ENCODE data around the gene DMPK. TPM values are rescaled to one million over a fixed set of nuclear protein-coding genes. Genes with fewer than 3 reads are reported as not detected.

DMPK gene
- 100 to 1,000 TPM in 1 of 2 donors, 10 to 100 TPM in 1; 26.0 to 133 TPM for polyA plus RNA-seq

- Histone ChIP-seq H3K4me1 (ENCODE audit: control insufficient read depth in 2 of 2, insufficient read depth in 2 of 2, low read length in 1 of 2) (peaks cover 21 to 28% of the 10 kb centered on the region in 2 donors), H3K27ac (ENCODE audit: low read depth in 2 of 2, low read length in 1 of 2) (peak within 1 kb of the TSS; percentile 87 to 90)
- WGBS, 2 donors, result 16 to 17% methylated on average over 17 to 18 of the region's 18 CpGs
These were observed at the start of gene DMPK for GRCh38 chr19:45782162-45782691. TSS of gene DMPK (minus strand) at chr19:45782490. CDS start at chr19:45782352, 138 bp downstream.

GRCh38 chr19:45828945-45829344 is 46.7 kb upstream of the DMPK start:
- 94 to 96% methylated on average over 16 of the region's 16 CpGs for WGBS, 2 donors
- Histone ChIP-seq H3K9me3 (ENCODE audit: control insufficient read depth in 2 of 2, insufficient read depth in 1 of 2, low read depth in 1 of 2, low read length in 1 of 2) (peaks cover 0 to 3% of the 10 kb centered on the region in 2 donors), H3K36me3 (ENCODE audit: control insufficient read depth in 2 of 2, insufficient read depth in 2 of 2, low read length in 1 of 2) (peaks cover 28 to 62% of the 10 kb centered on the region in 2 donors), H3K27ac (ENCODE audit: low read depth in 2 of 2, low read length in 1 of 2) (no peak overlapping the region), H3K4me1 (ENCODE audit: control insufficient read depth in 2 of 2, insufficient read depth in 2 of 2, low read length in 1 of 2) (no peaks in the 10 kb centered on the region), H3K27me3 (ENCODE audit: control insufficient read depth in 1 of 2, insufficient read depth in 2 of 2, low read length in 2 of 2) (no peaks in the 10 kb centered on the region), H3K4me3 (ENCODE audit: low read depth in 1 of 2, low read length in 2 of 2) (no peak overlapping the region)

More at GRCh38 chr19:45782162-45782691, at the start of gene DMPK:
- Histone ChIP-seq H3K9me3 (ENCODE audit: control insufficient read depth in 2 of 2, insufficient read depth in 1 of 2, low read depth in 1 of 2, low read length in 1 of 2) (no peaks in the 10 kb centered on the region), H3K36me3 (ENCODE audit: control insufficient read depth in 2 of 2, insufficient read depth in 2 of 2, low read length in 1 of 2) (peaks cover 3 to 26% of the 10 kb centered on the region in 2 donors), H3K4me3 (ENCODE audit: low read depth in 1 of 2, low read length in 2 of 2) (peak within 1 kb of the TSS; percentile 39 to 51), H3K27me3 (ENCODE audit: control insufficient read depth in 1 of 2, insufficient read depth in 2 of 2, low read length in 2 of 2) (no peaks in the 10 kb centered on the region)

- Histone ChIP-seq H3K4me3 (ENCODE audit: low read depth in 1 of 2, low read length in 2 of 2) (no peak overlapping the region), H3K27ac (ENCODE audit: low read depth in 2 of 2, low read length in 1 of 2) (no peak overlapping the region), H3K9me3 (ENCODE audit: control insufficient read depth in 2 of 2, insufficient read depth in 1 of 2, low read depth in 1 of 2, low read length in 1 of 2) (peaks cover 0 to 3% of the 10 kb centered on the region in 2 donors), H3K36me3 (ENCODE audit: control insufficient read depth in 2 of 2, insufficient read depth in 2 of 2, low read length in 1 of 2) (peaks cover 28 to 65% of the 10 kb centered on the region in 2 donors), H3K27me3 (ENCODE audit: control insufficient read depth in 1 of 2, insufficient read depth in 2 of 2, low read length in 2 of 2) (no peaks in the 10 kb centered on the region), H3K4me1 (ENCODE audit: control insufficient read depth in 2 of 2, insufficient read depth in 2 of 2, low read length in 1 of 2) (no peaks in the 10 kb centered on the region)
- 89 to 93% methylated on average over 9 of the region's 9 CpGs for WGBS, 2 donors
These were observed 46.2 kb upstream of the DMPK start for GRCh38 chr19:45828523-45828922.

GRCh38 chr19:45827459-45828093 is 45.3 kb upstream of the DMPK start:
- H3K36me3 ChIP-seq (ENCODE audit: control insufficient read depth in 2 of 2, insufficient read depth in 2 of 2, low read length in 1 of 2), result peaks cover 28 to 73% of the 10 kb centered on the region in 2 donors
- H3K4me3 ChIP-seq (ENCODE audit: low read depth in 1 of 2, low read length in 2 of 2), result no peak overlapping the region
- WGBS, 2 donors, result 93 to 94% methylated on average over 14 to 16 of the region's 16 CpGs
- H3K4me1 ChIP-seq (ENCODE audit: control insufficient read depth in 2 of 2, insufficient read depth in 2 of 2, low read length in 1 of 2), result no peaks in the 10 kb centered on the region
- no peaks in the 10 kb centered on the region for H3K27me3 ChIP-seq (ENCODE audit: control insufficient read depth in 1 of 2, insufficient read depth in 2 of 2, low read length in 2 of 2)
- no peak overlapping the region for H3K27ac ChIP-seq (ENCODE audit: low read depth in 2 of 2, low read length in 1 of 2)
- H3K9me3 ChIP-seq (ENCODE audit: control insufficient read depth in 2 of 2, insufficient read depth in 1 of 2, low read depth in 1 of 2, low read length in 1 of 2), result peaks cover 0 to 3% of the 10 kb centered on the region in 2 donors

- 86 to 87% methylated on average over 11 of the region's 11 CpGs for WGBS, 2 donors
- H3K36me3 ChIP-seq (ENCODE audit: control insufficient read depth in 2 of 2, insufficient read depth in 2 of 2, low read length in 1 of 2), result peaks cover 24 to 70% of the 10 kb centered on the region in 2 donors
- no peaks in the 10 kb centered on the region for H3K4me1 ChIP-seq (ENCODE audit: control insufficient read depth in 2 of 2, insufficient read depth in 2 of 2, low read length in 1 of 2)
- no peak overlapping the region for H3K27ac ChIP-seq (ENCODE audit: low read depth in 2 of 2, low read length in 1 of 2)
- no peak overlapping the region for H3K4me3 ChIP-seq (ENCODE audit: low read depth in 1 of 2, low read length in 2 of 2)
- H3K27me3 ChIP-seq (ENCODE audit: control insufficient read depth in 1 of 2, insufficient read depth in 2 of 2, low read length in 2 of 2), result no peaks in the 10 kb centered on the region
- peaks cover 0 to 3% of the 10 kb centered on the region in 2 donors for H3K9me3 ChIP-seq (ENCODE audit: control insufficient read depth in 2 of 2, insufficient read depth in 1 of 2, low read depth in 1 of 2, low read length in 1 of 2)
These were observed 44.6 kb upstream of the DMPK start for GRCh38 chr19:45826934-45827333.

GRCh38 chr19:45825917-45826893 is 43.9 kb upstream of the DMPK start:
- Histone ChIP-seq H3K4me3 (ENCODE audit: low read depth in 1 of 2, low read length in 2 of 2) (no peak overlapping the region), H3K27me3 (ENCODE audit: control insufficient read depth in 1 of 2, insufficient read depth in 2 of 2, low read length in 2 of 2) (no peaks in the 10 kb centered on the region), H3K27ac (ENCODE audit: low read depth in 2 of 2, low read length in 1 of 2) (no peak overlapping the region), H3K9me3 (ENCODE audit: control insufficient read depth in 2 of 2, insufficient read depth in 1 of 2, low read depth in 1 of 2, low read length in 1 of 2) (peaks cover 0 to 3% of the 10 kb centered on the region in 2 donors), H3K4me1 (ENCODE audit: control insufficient read depth in 2 of 2, insufficient read depth in 2 of 2, low read length in 1 of 2) (no peaks in the 10 kb centered on the region), H3K36me3 (ENCODE audit: control insufficient read depth in 2 of 2, insufficient read depth in 2 of 2, low read length in 1 of 2) (peaks cover 22 to 65% of the 10 kb centered on the region in 2 donors)
- 87 to 92% methylated on average over 22 of the region's 22 CpGs for WGBS, 2 donors

GRCh38 chr19:45825263-45825605 is 42.9 kb upstream of the DMPK start:
- H3K9me3 ChIP-seq (ENCODE audit: control insufficient read depth in 2 of 2, insufficient read depth in 1 of 2, low read depth in 1 of 2, low read length in 1 of 2), result peaks cover 0 to 3% of the 10 kb centered on the region in 2 donors
- H3K4me1 ChIP-seq (ENCODE audit: control insufficient read depth in 2 of 2, insufficient read depth in 2 of 2, low read length in 1 of 2), result no peaks in the 10 kb centered on the region
- 93 to 96% methylated on average over 8 of the region's 8 CpGs for WGBS, 2 donors
- no peaks in the 10 kb centered on the region for H3K27me3 ChIP-seq (ENCODE audit: control insufficient read depth in 1 of 2, insufficient read depth in 2 of 2, low read length in 2 of 2)
- peaks cover 25 to 65% of the 10 kb centered on the region in 2 donors for H3K36me3 ChIP-seq (ENCODE audit: control insufficient read depth in 2 of 2, insufficient read depth in 2 of 2, low read length in 1 of 2)
- H3K27ac ChIP-seq (ENCODE audit: low read depth in 2 of 2, low read length in 1 of 2), result no peak overlapping the region
- H3K4me3 ChIP-seq (ENCODE audit: low read depth in 1 of 2, low read length in 2 of 2), result no peak overlapping the region

GRCh38 chr19:45824531-45825262 is 42.4 kb upstream of the DMPK start:
- Histone ChIP-seq H3K27ac (ENCODE audit: low read depth in 2 of 2, low read length in 1 of 2) (peak overlapping the region in 1 of 2 donors; percentile 13), H3K9me3 (ENCODE audit: control insufficient read depth in 2 of 2, insufficient read depth in 1 of 2, low read depth in 1 of 2, low read length in 1 of 2) (peaks cover 0 to 3% of the 10 kb centered on the region in 2 donors), H3K27me3 (ENCODE audit: control insufficient read depth in 1 of 2, insufficient read depth in 2 of 2, low read length in 2 of 2) (no peaks in the 10 kb centered on the region), H3K36me3 (ENCODE audit: control insufficient read depth in 2 of 2, insufficient read depth in 2 of 2, low read length in 1 of 2) (peaks cover 20 to 60% of the 10 kb centered on the region in 2 donors), H3K4me1 (ENCODE audit: control insufficient read depth in 2 of 2, insufficient read depth in 2 of 2, low read length in 1 of 2) (no peaks in the 10 kb centered on the region), H3K4me3 (ENCODE audit: low read depth in 1 of 2, low read length in 2 of 2) (no peak overlapping the region)
- 86% methylated on average over 26 of the region's 26 CpGs for WGBS, 2 donors

GRCh38 chr19:45824041-45824471 is 41.8 kb upstream of the DMPK start:
- H3K4me1 ChIP-seq (ENCODE audit: control insufficient read depth in 2 of 2, insufficient read depth in 2 of 2, low read length in 1 of 2), result no peaks in the 10 kb centered on the region
- WGBS, 2 donors, result 42 to 47% methylated on average over 12 of the region's 12 CpGs
- H3K9me3 ChIP-seq (ENCODE audit: control insufficient read depth in 2 of 2, insufficient read depth in 1 of 2, low read depth in 1 of 2, low read length in 1 of 2), result peaks cover 0 to 3% of the 10 kb centered on the region in 2 donors
- H3K27ac ChIP-seq (ENCODE audit: low read depth in 2 of 2, low read length in 1 of 2), result peak overlapping the region in 1 of 2 donors; percentile 13
- H3K36me3 ChIP-seq (ENCODE audit: control insufficient read depth in 2 of 2, insufficient read depth in 2 of 2, low read length in 1 of 2), result peaks cover 15 to 57% of the 10 kb centered on the region in 2 donors
- no peak overlapping the region for H3K4me3 ChIP-seq (ENCODE audit: low read depth in 1 of 2, low read length in 2 of 2)
- no peaks in the 10 kb centered on the region for H3K27me3 ChIP-seq (ENCODE audit: control insufficient read depth in 1 of 2, insufficient read depth in 2 of 2, low read length in 2 of 2)

All from esophagus (tissue), 2 donors.